K562 (cell line): Measurements from ENCODE around the gene SSBP2. TPM values are rescaled to one million over a fixed set of nuclear protein-coding genes. Genes with fewer than 3 reads are reported as not detected.
A peak's percentile ranks its signal among the peaks of the same experiment; 100 is the strongest.

Experiments used
- ILK ChIP-seq: fragments of 450-650 bp; IDR thresholded peaks from 2 replicates; pipeline ENCODE4 v1.6.1; 2016; ENCODE audit warnings: missing genetic modification characterization, low read depth, mild to moderate bottlenecking, missing compliant biosample characterization, moderate library complexity, borderline replicate concordance
- MTA2 ChIP-seq: fragments of 450-650 bp; IDR thresholded peaks from 2 replicates; pipeline ENCODE4 v1.6.1; 2016; ENCODE audit warnings: low read depth
- NCOR1 ChIP-seq: fragments of 450-650 bp; IDR thresholded peaks from 2 replicates; pipeline ENCODE4 v1.6.1; 2016; ENCODE audit warnings: mild to moderate bottlenecking, moderate library complexity
- NFE2 ChIP-seq: IDR thresholded peaks from 2 replicates; pipeline ENCODE4 v1.6.1; 2014; ENCODE audit warnings: antibody characterized with exemption, low read depth
- NFIX ChIP-seq: fragments of 250-450 bp; sonication (Bioruptor Pico); IDR thresholded peaks from 2 replicates; pipeline ENCODE4 v1.4.0; 2020; ENCODE audit warnings: low read depth, mild to moderate bottlenecking, moderate library complexity
- TBP ChIP-seq: optimal IDR thresholded peaks from 2 replicates; pipeline ENCODE3; 2011; ENCODE audit warnings: low read depth, low read length, improper control_type of control experiment
- TCF3 ChIP-seq: sonication (generic); formaldehyde crosslinking; IDR thresholded peaks from 2 replicates; pipeline ENCODE4 v1.4.0; 2020; ENCODE audit warnings: mild to moderate bottlenecking, missing genetic modification reagents
- ZNF232 ChIP-seq: sonication (generic); formaldehyde crosslinking; IDR thresholded peaks from 2 replicates; pipeline ENCODE4 v1.8.0; 2022; ENCODE audit warnings: mild to moderate bottlenecking, missing genetic modification reagents
- ZNF668 ChIP-seq: fragments of 250-450 bp; sonication (Bioruptor Pico); IDR thresholded peaks from 2 replicates; pipeline ENCODE4 v1.8.0; 2022; ENCODE audit warnings: mild to moderate bottlenecking, inconsistent platforms
- polyA plus RNA-seq, 8 experiments: library from polyadenylated mRNA; depleted of rRNA in 4 of 8; stranded (reverse) in 5 of 8; unstranded in 3 of 8; fragments of >200 nt; fragmentation: Nextera tagmentation in 2 of 8; fragmentation: Illumina TruSeq in 1 of 8; extraction: Ambion mirVana in 2 of 8; extraction: Trizol in 1 of 8; gene quantifications; 2 replicates each; pipeline versions ENCODE4 v1.2.1 to v1.2.3, GENCODE V29; 2011 to 2014; ENCODE audit warnings: inconsistent platforms in 1 of 8, missing spikeins in 1 of 8
- total RNA-seq, 7 experiments: library from RNA; depleted of rRNA in 6 of 7; stranded (reverse); fragments of >200 nt in 6 of 7; fragmentation: Illumina TruSeq in 2 of 7; extraction: Trizol in 2 of 7; gene quantifications; 2 replicates each; pipeline versions ENCODE4 v1.2.1 to v1.2.3, GENCODE V29; 2011 to 2021; ENCODE audit warnings: low replicate concordance in 1 of 7
- TF ChIP-seq, protein P1 (sequence below): fragments of 250-450 bp; sonication (Bioruptor Pico); IDR thresholded peaks from 2 replicates; pipeline ENCODE4 v1.8.0; 2021; ENCODE audit warnings: moderate library complexity, mild to moderate bottlenecking, inconsistent platforms
- TF ChIP-seq, protein P2 (sequence below): fragments of 250-450 bp; sonication (Bioruptor Pico); IDR thresholded peaks from 2 replicates; pipeline ENCODE4 v1.4.0; 2020; ENCODE audit warnings: mild to moderate bottlenecking
- TF ChIP-seq, protein P3 (sequence below): fragments of 450-650 bp; IDR thresholded peaks from 2 replicates; pipeline ENCODE4 v1.6.1; 2014; ENCODE audit warnings: low read depth, mild to moderate bottlenecking, moderate library complexity, borderline replicate concordance
- TF ChIP-seq, protein P4 (sequence below): fragments of 450-650 bp; formaldehyde crosslinking; IDR thresholded peaks from 2 replicates; pipeline ENCODE4 v1.4.0; 2022; ENCODE audit warnings: mild to moderate bottlenecking, moderate library complexity
- TF ChIP-seq, protein P5 (sequence below), 2 experiments: fragments of 450-650 bp; IDR thresholded peaks; 2 replicates each; pipeline ENCODE4 v1.6.1; 2018; ENCODE audit warnings: mild to moderate bottlenecking in 2 of 2, low read depth in 1 of 2; ENCODE audit not compliant: partially characterized antibody in 2 of 2
- TF ChIP-seq, protein P6 (sequence below): fragments of 250-450 bp; sonication (Bioruptor Pico); IDR thresholded peaks from 2 replicates; pipeline ENCODE4 v1.4.0; 2020

Gene SSBP2
- total and polyA plus RNA-seq, 9 of the 15 experiments (the other 6 are each of a cell fraction or from before 2014, with no cell fraction given), result 22.3 to 133 (median 42.1) TPM

DNA sequence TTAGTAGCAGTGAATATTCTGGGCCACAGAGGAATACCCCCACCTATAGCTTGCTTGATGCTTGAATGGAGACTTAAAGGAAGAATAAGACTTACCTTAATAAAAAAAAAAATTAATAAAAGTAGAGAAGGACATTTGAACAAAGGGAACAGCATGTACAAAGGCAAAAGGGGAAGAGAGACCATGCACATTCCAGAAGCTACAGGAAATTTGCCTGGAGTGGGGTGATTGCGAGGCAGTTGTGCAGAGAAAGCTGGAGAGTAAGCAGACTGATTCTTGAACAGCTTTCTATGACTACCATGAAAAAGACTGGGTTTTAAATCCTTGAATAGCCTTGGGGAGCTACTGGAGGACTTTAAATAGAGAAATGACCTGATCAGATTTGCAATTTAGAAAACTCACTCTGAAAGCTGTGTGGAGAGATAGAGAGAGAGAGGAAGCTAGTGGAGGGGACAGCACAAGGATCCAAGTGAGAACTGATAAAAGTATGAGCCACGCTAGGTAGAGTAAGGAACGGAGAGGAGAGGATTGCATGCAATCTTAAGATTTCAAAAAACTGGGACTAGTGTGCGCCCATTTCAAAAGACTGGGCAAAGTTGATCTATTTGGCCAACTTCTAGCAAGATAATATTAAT lies 12.5 kb upstream of the SSBP2 start (continued):
- TF ChIP-seq, protein P1, sequence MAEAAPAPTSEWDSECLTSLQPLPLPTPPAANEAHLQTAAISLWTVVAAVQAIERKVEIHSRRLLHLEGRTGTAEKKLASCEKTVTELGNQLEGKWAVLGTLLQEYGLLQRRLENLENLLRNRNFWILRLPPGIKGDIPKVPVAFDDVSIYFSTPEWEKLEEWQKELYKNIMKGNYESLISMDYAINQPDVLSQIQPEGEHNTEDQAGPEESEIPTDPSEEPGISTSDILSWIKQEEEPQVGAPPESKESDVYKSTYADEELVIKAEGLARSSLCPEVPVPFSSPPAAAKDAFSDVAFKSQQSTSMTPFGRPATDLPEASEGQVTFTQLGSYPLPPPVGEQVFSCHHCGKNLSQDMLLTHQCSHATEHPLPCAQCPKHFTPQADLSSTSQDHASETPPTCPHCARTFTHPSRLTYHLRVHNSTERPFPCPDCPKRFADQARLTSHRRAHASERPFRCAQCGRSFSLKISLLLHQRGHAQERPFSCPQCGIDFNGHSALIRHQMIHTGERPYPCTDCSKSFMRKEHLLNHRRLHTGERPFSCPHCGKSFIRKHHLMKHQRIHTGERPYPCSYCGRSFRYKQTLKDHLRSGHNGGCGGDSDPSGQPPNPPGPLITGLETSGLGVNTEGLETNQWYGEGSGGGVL (CRISPR knock-in tag), result no peak
- TF ChIP-seq TCF3 (CRISPR knock-in tag) (peak; percentile 73), TBP (no peak), ZNF668 (no peak), ILK (tag) (no peak), MTA2 (0 out of 2 replicates have a peak, but pooled peaks have one; percentile 23), ZNF232 (CRISPR knock-in tag) (no peak), NFE2 (no peak), NCOR1 (peak; percentile 66), NFIX (CRISPR knock-in tag) (no peak)
- TF ChIP-seq, protein P2, sequence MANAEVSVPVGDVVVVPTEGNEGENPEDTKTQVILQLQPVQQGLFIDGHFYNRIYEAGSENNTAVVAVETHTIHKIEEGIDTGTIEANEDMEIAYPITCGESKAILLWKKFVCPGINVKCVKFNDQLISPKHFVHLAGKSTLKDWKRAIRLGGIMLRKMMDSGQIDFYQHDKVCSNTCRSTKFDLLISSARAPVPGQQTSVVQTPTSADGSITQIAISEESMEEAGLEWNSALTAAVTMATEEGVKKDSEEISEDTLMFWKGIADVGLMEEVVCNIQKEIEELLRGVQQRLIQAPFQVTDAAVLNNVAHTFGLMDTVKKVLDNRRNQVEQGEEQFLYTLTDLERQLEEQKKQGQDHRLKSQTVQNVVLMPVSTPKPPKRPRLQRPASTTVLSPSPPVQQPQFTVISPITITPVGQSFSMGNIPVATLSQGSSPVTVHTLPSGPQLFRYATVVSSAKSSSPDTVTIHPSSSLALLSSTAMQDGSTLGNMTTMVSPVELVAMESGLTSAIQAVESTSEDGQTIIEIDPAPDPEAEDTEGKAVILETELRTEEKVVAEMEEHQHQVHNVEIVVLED (CRISPR knock-in tag), result no peak
- TF ChIP-seq, protein P3, sequence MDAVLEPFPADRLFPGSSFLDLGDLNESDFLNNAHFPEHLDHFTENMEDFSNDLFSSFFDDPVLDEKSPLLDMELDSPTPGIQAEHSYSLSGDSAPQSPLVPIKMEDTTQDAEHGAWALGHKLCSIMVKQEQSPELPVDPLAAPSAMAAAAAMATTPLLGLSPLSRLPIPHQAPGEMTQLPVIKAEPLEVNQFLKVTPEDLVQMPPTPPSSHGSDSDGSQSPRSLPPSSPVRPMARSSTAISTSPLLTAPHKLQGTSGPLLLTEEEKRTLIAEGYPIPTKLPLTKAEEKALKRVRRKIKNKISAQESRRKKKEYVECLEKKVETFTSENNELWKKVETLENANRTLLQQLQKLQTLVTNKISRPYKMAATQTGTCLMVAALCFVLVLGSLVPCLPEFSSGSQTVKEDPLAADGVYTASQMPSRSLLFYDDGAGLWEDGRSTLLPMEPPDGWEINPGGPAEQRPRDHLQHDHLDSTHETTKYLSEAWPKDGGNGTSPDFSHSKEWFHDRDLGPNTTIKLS, result no peak
- TF ChIP-seq, protein P4, sequence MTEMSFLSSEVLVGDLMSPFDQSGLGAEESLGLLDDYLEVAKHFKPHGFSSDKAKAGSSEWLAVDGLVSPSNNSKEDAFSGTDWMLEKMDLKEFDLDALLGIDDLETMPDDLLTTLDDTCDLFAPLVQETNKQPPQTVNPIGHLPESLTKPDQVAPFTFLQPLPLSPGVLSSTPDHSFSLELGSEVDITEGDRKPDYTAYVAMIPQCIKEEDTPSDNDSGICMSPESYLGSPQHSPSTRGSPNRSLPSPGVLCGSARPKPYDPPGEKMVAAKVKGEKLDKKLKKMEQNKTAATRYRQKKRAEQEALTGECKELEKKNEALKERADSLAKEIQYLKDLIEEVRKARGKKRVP (CRISPR knock-in tag), result no peak
- TF ChIP-seq, protein P5, sequence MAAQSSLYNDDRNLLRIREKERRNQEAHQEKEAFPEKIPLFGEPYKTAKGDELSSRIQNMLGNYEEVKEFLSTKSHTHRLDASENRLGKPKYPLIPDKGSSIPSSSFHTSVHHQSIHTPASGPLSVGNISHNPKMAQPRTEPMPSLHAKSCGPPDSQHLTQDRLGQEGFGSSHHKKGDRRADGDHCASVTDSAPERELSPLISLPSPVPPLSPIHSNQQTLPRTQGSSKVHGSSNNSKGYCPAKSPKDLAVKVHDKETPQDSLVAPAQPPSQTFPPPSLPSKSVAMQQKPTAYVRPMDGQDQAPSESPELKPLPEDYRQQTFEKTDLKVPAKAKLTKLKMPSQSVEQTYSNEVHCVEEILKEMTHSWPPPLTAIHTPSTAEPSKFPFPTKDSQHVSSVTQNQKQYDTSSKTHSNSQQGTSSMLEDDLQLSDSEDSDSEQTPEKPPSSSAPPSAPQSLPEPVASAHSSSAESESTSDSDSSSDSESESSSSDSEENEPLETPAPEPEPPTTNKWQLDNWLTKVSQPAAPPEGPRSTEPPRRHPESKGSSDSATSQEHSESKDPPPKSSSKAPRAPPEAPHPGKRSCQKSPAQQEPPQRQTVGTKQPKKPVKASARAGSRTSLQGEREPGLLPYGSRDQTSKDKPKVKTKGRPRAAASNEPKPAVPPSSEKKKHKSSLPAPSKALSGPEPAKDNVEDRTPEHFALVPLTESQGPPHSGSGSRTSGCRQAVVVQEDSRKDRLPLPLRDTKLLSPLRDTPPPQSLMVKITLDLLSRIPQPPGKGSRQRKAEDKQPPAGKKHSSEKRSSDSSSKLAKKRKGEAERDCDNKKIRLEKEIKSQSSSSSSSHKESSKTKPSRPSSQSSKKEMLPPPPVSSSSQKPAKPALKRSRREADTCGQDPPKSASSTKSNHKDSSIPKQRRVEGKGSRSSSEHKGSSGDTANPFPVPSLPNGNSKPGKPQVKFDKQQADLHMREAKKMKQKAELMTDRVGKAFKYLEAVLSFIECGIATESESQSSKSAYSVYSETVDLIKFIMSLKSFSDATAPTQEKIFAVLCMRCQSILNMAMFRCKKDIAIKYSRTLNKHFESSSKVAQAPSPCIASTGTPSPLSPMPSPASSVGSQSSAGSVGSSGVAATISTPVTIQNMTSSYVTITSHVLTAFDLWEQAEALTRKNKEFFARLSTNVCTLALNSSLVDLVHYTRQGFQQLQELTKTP (IDR thresholded peaks at IDR 0.05; ENCODE audit: low read depth in 1 of 2, partially characterized antibody in 2 of 2), result no peak
- TF ChIP-seq, protein P6, sequence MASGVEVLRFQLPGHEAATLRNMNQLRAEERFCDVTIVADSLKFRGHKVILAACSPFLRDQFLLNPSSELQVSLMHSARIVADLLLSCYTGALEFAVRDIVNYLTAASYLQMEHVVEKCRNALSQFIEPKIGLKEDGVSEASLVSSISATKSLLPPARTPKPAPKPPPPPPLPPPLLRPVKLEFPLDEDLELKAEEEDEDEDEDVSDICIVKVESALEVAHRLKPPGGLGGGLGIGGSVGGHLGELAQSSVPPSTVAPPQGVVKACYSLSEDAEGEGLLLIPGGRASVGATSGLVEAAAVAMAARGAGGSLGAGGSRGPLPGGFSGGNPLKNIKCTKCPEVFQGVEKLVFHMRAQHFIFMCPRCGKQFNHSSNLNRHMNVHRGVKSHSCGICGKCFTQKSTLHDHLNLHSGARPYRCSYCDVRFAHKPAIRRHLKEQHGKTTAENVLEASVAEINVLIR (CRISPR knock-in tag), result no peak
